GM18868 (cell line): ENCODE measurements around the gene DNAJC5.

Source experiments
- ATAC-seq: cut with Tn5 transposase; IDR thresholded peaks from one replicate; pipeline ENCODE4 v1.9.1; 2021; ENCODE audit warnings: mild to moderate bottlenecking, moderate library complexity; ENCODE audit not compliant: unreplicated experiment

Gene DNAJC5

DNA sequence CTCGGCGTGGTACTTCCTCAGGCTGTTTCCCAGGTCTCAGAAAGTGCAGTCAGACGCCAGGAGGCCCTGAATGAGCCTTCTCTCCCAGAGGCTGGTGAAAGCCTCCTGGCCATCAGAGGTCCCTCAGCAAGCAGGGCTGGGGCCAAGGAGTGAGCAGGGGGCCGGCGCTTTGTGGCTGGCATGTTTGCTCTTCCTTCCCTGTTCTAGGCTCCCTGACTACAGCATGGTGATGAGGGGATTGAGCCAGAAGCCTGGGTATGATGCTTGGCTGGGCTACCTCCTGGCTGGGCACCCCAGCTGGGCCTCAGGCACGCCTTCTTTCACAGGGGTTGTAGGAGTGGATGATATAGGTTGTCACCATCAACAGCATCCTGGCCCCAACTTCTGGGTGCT, 11.7 kb upstream of the DNAJC5 start:
- no peak for ATAC-seq

DNA sequence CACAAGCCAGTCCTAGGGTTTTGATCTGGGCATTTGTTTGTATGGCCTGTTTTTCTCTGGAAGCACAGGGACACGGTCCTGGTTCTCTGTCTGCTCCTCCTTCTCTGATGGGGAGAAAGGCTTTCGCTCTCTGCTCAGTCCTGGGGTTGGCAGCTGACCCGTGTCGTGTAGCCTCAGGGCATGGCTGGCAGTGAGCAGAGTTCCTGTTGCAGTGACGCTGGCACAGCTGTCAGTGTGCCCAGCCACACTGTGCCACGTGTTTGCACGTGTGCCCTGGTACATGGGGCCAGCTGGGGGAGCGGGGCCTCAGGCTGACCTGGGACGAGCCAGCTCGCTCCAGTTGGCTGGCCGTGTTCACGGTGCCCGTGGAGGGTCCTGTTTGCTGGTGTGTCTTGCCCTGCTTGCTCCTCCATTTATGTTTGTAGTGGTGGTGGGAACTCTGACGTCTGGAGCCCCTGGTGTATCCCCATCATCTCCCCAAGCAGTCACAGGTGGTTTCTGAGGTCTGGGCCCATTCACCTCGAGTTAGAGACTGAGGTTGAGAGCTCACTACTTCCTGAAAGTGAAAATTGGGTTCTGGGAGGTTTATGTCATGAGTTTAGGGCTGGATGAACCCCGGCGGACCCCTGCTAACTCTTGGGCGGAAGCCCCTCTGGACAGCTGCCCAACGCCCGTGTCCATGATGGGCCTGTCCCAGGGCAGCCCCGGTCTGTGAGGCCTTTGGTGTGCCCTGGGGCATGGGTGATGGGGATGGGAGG, 10.2 kb upstream of the DNAJC5 start:
- no peak for ATAC-seq

DNA sequence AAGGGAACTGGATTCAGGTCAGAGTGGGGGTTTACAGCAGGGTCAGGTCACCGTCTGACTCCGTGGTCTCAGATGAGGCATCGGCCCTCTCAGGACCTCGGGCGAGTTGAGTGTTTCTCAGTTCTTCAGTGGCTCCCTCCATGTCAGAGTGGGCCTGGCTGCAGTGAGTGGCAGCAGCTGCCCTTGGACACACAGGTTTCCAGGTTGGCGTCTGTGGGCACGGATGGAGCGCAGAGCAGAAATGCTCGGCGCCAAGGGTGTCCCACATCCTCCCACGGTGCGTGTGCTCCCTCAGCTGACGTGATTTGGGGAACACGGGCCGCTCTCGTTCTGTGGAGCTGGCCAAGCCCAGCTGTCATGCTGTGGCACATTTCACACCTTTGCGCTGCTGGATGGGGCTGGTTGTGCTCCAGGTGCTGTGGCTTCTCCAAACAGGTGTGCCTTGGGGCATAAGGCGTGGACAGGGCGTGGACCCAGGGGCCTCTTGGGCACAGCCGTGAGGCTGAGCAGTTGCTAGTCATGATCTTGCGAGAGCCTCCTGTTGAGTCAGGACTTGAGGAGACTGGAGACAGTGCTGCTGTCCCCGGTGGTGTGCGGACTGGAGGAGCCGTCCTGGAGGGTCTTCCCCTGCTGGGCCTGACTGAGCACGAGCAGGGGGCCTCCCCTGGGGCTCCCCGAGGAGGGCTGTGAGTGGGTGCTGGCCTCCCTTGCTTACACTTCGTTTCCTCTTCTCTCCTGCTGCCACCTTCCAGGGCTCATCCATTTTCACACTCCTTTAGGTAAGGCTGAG, 9.5 kb upstream of the DNAJC5 start:
- ATAC-seq, result no peak

DNA sequence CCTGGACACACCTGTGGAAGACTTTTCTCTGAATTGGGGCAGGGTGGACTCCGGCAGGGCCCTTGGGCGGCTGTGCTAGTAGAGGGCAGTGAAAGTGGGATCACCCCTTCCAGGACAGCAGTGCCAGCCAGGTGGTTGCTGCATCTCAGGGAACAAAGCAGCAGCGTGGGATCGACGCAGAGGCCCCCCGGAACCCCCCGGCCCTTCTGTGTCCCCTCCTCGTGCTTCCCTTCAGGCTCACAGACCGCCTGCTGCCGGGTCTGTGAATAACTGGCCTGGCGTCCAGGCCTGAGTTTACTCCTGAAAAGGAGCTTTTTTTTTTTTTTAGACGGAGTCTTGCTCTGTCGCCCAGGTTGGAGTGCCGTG, 8.9 kb upstream of the DNAJC5 start:
- no peak for ATAC-seq

DNA sequence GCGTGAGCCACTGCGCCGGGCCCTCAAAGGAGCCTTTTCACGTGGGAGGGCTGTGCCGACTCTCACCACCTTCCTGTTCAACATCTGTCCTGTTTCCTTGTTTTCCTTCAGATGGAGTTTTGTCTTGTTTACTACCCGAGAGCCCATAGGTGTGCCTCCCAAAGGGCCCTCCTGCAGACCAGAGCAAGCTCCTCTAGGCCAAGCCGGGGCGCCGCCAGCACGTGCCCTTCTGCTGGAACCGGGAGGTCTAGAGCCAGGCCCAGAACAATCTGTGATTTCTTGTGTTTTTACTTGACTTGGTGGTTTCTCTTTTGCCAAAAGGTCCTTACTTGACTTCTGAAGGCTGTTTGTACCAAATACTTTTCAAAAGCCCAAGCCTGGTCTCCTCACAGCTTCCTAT, 8.0 kb upstream of the DNAJC5 start:
- no peak for ATAC-seq

DNA sequence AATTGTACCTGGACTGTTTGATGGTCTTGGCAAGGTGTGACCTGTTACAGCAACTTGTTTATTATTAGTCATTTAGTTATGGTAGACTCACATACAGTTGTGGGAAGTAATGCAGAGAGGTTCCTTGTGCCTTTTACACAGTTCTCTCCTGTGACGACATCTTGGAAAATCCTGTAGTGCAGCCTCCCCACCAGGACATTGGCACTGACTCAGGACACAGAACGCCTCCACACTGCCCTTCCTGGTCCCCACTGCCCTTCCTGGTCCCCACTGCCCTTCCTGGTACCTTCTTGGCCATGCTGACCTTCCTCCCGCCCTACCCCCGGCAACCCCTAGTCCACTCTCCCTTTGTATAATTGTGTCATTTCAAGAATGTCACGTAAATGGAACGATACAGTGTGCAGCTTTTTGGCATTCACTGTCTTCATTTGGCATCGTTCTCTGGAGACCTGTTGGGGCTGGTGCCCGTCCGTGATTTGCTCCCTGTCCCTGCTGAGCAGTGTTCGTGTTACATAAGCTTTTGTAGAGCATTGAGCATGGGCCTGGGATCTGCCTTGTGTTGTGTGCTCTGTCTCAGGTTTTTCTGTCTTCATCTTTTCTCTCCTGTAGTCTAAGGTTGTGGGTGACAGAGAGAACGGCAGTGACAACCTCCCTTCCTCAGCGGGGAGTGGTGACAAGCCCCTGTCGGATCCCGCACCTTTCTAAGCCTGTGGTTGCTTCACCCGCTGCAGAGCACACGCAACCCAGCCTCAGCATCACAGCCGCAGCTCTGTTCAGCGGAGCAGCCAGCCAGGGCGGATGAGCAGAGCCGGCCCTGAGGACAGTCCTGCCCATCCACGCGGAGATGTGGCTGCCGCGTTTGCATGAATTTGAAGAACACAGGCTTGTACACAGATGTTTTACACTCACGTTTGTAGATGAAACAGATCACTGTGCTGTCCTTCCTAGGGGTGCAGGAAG, 5.4 kb upstream of the DNAJC5 start:
- no peak for ATAC-seq

DNA sequence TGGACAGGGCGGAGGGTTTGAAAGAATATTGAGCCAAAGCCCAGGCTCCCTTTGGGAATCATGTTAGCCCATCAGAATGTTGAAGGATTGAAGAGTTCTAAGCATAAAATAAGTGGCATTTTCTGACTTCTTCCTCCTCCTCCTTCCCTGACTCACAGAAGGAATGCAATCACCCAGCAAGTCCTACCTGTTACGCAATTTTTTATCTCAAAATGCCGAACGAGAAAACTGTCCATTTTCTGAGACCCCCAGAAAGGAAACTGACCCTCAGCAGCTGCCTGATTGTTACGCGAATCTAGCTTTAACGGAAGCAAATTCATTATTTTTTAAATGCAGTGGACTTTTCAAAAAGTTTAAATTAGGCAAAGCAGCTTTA, 4.7 kb upstream of the DNAJC5 start:
- no peak for ATAC-seq

DNA sequence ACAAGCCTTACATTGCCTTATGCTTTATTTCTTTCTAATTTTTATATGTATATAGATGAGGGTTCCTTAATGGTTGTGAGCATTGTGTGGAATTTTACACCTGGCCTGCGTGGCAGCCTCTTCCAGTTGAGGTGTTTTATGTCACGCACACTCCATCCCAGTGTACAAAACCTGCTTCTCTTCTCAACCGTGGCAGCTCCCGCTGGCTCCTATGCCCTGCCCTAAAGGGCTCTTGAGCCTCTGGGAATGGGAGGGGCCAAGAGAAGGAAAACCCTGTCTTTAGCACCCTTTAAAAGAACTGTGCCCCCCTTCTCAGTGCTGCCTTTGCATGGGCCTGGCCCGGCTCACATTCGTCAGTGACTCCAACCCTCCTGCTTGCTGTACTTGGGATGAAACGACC, 4.3 kb upstream of the DNAJC5 start:
- ATAC-seq, result no peak

DNA sequence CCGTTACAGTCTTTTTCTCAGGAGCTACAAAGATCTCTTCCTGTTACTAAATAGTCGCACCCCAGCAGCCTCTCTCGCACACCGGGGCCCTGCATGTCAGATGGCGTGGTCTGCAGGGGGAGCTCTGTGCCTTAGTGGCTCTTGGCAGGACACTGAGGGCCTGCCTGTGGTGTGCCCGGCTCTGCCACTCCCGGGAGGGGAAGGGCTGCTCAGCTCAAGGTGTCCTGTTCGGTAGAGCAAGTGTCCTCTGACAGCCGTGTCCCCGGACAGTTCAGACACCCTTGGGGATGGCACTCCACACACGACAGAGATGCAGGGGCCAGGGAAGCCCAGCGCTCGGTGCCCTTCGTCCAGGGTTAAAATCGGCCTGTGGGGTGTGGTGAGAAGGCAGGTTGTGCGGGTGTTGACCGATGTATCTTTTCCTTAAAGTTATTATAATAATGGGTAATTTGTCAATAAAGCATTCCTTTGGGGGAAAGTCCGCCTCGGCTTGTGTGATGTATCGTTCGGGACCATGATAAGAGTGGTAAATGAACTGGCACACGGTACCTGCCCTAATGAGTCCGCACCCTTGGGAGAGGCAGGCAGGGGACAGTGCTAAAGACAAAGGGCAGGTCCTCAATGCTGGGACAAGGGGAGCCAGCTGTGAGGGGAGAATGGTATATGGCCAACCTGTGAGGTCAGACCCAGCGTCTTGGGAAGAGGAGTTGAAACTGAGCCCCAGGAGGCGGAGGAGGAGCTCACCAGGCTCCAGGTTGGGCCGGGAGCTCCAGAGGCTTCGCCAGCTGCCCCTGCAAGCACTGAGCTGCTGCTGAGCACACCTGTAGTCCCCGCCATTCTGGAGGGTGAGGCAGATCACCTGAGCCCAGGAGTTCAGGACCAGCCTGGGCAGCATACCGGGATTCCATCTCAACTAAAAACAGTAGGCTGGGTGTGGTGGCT, 3.6 kb upstream of the DNAJC5 start:
- ATAC-seq, result no peak

DNA sequence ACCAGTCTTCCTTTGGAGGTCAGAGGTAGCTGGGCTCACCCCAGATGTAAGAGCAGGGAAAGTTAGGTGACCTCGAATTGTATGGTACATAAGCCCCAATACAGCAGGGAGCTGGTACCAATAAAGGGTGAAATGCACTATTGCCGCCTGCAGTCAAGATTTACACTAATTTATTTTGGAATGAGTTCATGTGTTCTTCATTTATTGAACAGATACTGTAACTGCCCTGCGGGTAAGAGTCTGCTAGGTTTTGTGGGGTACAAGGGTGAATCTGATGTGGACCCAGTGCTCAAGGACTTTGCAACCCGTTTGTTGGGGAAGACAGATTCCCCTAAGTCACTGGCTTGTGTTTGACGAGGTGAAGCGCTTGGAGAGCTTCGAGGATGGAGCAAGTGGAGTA, 2.5 kb upstream of the DNAJC5 start:
- no peak for ATAC-seq

DNA sequence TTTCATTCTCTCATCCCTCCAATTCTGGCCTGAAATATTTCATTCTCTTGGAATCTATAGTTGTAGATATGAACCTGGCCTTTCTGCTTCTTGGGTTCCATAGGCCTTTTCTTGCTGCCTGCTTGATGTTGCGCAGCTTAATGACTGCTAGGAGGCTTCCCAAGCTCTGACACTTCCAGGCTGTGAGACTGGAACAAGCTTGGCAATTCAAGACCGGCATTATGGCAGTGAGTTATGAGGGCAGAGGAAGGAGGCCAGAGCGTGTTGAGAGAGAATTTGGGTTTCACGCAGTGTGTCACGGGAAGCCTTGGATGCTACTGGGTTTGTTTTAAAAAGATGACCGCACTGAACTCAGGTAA, 948 bp upstream of the DNAJC5 start:
- no peak for ATAC-seq

DNA sequence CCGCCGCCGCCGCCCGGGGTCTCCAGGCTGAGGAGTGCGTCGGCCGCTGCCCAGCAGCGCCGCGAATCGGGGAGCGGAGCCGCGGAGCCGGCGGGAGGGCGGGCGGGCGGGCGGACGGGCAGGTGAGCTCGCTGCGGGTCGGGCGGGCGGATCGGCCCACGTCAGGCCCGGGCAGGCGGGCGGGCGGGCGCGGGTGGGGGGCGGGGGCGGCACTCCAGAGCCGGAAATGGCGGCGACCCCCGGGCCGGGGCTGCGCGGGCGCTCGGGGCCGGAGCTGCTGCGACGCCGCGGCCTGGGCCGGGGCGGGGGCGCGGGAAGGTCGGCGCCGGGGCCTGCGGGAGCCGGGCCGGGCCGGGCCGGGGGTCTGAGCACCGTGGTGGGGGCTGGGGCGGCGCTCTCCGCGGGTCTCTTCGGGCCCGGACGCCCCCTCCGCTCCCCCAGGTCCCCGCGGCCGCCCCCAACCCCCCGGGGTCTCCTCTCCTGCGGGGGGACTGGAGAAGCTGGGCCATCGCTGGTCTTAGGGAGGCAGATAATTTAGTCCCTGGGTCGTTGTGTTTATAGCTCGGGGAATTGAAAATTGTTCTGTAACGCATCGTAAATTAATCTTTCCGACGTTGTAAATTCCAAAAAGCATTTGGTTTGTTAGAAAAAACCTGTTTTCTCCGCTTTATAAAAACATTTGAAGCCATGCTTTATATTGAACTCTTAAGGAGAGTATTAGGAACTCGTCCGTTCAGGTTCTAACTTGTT, 451 bp downstream of the DNAJC5 start:
- ATAC-seq, result peak; percentile 6

DNA sequence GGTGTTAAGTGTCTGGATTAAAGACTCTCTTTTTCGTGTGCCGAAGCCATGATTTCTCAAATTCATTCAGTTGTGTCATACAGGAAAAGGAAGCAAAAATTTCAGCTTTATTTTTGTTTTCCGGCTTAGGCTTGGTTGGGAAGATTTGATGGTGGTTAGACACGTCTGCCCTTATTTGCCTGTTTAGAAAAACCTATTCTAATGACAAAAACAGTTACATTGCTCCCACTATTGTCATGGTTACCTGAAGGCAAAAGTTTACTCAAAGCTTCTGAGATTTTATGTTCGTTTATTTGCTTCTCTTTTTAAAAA, 982 bp downstream of the DNAJC5 start:
- ATAC-seq, result no peak

DNA sequence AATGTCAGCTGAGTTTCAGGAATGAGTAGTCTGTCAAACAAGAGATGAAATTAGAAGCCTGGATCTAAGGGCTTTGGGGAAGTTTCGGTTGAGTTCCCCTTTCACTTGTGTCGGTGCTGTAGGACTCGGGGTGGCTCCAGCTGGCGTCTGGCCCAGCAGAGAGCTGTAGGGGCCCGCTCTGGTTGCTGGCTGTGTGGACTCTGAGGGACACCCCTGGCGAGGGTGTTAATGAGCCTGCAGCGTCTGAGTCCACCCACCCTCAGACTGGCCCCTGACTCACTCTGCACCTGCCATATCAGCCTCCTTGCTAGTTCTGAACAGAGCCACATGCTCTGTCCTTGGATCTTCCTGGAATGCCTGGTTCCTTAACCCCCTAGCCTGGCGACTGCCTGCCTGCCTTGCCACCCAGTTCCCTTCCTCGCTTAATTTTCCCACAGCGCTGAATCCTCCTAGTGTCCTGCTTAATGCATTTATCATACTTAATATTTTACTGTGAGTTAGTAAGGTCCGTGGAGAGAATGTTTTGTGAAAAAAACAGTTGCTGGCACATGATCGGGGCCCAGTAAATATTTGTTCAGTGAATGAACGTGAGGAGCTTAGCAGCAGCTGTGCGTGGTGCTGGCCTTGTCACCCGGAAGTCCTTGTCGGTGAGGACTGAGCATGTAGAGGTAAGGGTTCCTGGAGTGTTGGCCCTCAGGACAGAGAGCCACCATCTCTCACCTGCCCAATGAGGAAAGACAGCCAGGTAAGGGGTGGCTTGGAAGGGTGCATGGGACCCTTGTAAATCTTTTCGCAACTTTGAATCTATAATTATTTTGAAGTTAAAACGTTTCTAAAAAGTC, 1.6 kb downstream of the DNAJC5 start:
- peak; percentile 39 for ATAC-seq

DNA sequence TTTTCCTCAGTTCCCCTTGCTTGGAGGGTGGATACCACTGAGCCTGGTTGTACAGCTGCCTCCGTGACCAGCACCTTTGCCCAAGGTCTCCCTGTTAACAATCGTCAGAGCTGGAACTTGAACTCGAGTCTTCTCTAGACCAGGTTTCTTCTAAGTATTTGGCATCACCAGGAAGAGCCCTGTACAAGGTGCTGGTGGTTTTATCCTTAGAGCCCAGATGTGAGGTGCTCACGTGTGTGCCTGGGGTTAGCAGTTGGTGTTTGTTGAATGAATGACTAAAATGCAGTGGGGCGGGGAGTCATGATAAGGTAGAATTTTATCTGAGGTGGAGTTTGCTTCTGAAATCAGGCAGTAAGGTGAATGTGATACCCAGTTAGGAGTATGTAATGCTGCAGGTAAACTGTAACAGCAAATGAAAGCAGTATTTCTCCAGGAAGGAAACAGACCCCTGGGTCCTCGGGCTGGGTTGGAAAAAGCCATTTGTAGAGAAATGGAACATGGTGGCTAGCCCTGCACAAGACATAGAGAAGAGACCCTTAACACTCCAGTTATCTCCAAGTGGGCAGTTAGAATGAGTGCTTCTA, 3.1 kb downstream of the DNAJC5 start:
- no peak for ATAC-seq

DNA sequence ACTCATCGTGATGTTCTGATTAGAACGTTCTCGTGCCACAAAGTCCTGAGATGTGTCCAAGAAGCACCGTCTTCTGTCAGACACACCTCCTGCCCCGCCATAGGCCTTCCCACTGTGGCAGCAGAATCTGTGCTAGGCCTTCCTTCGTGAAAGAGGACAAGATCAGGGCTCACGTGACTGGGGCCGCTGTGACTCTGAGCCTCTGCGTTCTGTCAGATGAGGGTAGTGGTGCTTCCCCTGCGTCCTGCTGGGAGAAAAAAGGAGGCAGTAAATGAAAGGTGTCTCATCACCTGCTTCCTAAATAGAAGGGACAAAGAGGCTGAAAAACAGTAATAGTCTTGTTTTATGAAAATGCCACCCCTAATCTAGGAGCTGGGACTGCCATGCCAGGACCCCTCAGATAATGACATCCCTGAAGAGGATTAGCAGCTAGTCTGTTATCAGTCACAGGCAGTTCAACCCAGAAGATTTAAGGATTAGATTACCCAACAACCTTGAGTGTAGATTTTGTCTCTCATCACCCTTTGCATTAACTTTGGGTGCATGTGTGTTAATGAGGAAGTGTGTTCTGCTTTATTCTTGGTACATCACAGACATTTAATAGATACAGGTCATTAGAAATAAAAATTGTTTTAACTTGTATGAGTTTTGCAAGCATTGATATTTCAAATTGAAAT, 4.1 kb downstream of the DNAJC5 start:
- no peak for ATAC-seq

DNA sequence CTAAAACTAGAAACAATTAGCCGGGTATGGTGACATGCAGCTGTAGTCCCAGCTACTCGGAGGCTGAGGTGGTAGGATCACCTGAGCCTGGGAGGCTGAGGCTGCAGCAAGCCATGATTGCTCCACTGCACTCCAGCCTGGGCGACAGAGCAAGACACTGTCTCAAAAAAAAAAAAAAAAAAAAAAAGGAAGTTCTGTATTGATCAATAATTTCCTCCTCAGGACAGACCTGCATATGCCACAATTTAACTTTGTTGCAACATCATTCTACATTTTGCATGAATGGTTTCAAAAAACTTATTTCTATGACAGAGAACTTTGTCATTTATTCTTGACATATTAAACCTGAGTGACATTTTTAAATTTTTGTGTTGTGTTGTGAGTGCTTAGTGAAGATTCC, 5.5 kb downstream of the DNAJC5 start:
- no peak for ATAC-seq
